ENCODE data around the gene CCDC187. TPM values are rescaled to one million over a fixed set of nuclear protein-coding genes. Genes with fewer than 3 reads are reported as not detected.

The CCDC187 gene
- total RNA-seq, 4 donors from 2014 or later: 0.13 to 0.45 TPM; not detected in 2

- Histone ChIP-seq H3K27ac (no peak overlapping the region), H3K4me1 (peaks cover 24% of the 10 kb centered on the region), H3K4me3 (no peak overlapping the region), H3K36me3 (peaks cover 4% of the 10 kb centered on the region), H3K9me3 (no peaks in the 10 kb centered on the region), H3K27me3 (no peaks in the 10 kb centered on the region)
- TF ChIP-seq EP300 (IDR thresholded peaks at IDR 0.05): no peak
- TF ChIP-seq POLR2AphosphoS5 (IDR thresholded peaks at IDR 0.05): no peak
- TF ChIP-seq POLR2A (IDR thresholded peaks at IDR 0.05): no peak
- TF ChIP-seq CTCF (IDR thresholded peaks at IDR 0.05): no peak
- no peak for DNase-seq (ENCODE audit: low spot score in 2 of 2)
- WGBS: 96% methylated on average over 5 of the region's 14 CpGs
Measured at GRCh38 chr9:136348691-136349090, 44.8 kb upstream of the CCDC187 start.

DNA sequence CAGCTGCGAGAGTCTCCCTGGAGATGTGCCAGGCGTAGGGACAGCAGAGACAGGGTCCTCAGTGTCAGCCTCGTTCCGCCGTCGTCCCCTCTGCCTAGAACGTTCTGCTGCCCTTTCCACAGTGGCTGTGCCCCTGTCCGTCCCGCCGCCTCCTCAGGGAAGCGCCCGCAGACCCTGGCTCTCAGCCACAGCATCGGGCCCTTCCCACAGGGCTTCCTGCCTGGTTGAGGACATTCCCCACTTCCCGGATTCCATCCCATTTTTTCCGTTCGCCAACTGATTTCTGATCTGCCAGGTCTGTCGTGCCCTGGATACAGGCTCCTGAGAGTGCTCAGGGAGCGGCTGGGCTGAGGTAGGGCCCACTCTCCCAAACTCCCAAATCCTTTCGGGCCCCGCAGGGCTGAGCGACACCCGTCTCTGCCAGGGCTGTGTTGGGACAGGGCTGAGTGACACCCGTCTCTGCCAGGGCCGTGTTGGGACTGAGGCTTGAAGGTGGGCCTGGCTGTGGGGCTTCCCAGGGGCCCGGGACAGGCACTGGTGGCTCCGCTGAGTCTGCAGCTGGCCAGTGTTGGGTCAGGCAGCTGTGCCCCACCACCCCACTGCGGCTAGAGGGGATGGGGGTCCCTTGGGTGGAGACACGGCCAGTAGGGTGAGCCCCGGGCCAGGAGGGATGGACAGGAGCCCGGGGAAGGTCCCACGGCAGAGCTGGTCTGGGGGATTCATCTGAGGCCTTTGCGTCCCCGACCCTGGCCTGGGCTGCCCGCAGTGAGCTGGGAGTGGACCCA lies 43.8 kb upstream of the CCDC187 start:
- no peak for DNase-seq (ENCODE audit: low spot score in 2 of 2)
- peaks cover 4% of the 10 kb centered on the region for H3K36me3 ChIP-seq
- peaks cover 34% of the 10 kb centered on the region for H3K4me1 ChIP-seq
- H3K27ac ChIP-seq: no peak overlapping the region
- no peak for TF ChIP-seq EP300 (IDR thresholded peaks at IDR 0.05)
- no peak for TF ChIP-seq POLR2A (IDR thresholded peaks at IDR 0.05)
- TF ChIP-seq POLR2AphosphoS5 (IDR thresholded peaks at IDR 0.05): no peak
- TF ChIP-seq CTCF (IDR thresholded peaks at IDR 0.05): no peak
- H3K27me3 ChIP-seq: no peaks in the 10 kb centered on the region
- no peaks in the 10 kb centered on the region for H3K9me3 ChIP-seq
- no peak overlapping the region for H3K4me3 ChIP-seq
- WGBS: 53% methylated on average over 17 of the region's 34 CpGs

GRCh38 chr9:136346927-136347465 lies 43.1 kb upstream of the CCDC187 start:
- peaks cover 4% of the 10 kb centered on the region for H3K36me3 ChIP-seq
- TF ChIP-seq CTCF (IDR thresholded peaks at IDR 0.05): no peak
- TF ChIP-seq POLR2A (IDR thresholded peaks at IDR 0.05): no peak
- no peak for TF ChIP-seq POLR2AphosphoS5 (IDR thresholded peaks at IDR 0.05)
- TF ChIP-seq EP300 (IDR thresholded peaks at IDR 0.05): no peak
- no peaks in the 10 kb centered on the region for H3K9me3 ChIP-seq
- peaks cover 41% of the 10 kb centered on the region for H3K4me1 ChIP-seq
- no peak overlapping the region for H3K27ac ChIP-seq
- no peaks in the 10 kb centered on the region for H3K27me3 ChIP-seq
- 76% methylated on average over 6 of the region's 20 CpGs for WGBS
- no peak overlapping the region for H3K4me3 ChIP-seq
- DNase-seq (ENCODE audit: low spot score in 2 of 2): no peak

DNA sequence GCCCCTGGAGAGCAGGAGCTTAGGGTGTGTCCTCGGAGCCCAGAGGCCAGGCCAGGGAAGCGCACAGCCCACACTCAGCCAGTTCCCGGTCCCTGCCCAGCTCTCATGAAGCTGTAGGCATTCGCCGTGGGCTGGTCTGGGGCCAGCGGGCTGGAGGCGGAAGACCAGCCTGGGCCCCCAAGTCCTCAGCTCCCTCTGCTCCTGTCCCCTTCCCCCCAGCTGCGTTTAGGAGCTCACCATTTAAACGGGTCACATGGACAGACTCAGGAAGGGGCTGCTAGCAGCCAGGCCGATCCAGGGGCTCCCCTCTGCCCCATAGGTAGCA lies 42.2 kb upstream of the CCDC187 start:
- peaks cover 45% of the 10 kb centered on the region for H3K4me1 ChIP-seq
- no peak for DNase-seq (ENCODE audit: low spot score in 2 of 2)
- H3K27ac ChIP-seq: no peak overlapping the region
- TF ChIP-seq POLR2A (IDR thresholded peaks at IDR 0.05) (no peak), CTCF (IDR thresholded peaks at IDR 0.05) (no peak), POLR2AphosphoS5 (IDR thresholded peaks at IDR 0.05) (no peak), EP300 (IDR thresholded peaks at IDR 0.05) (no peak)
- no peaks in the 10 kb centered on the region for H3K27me3 ChIP-seq
- WGBS: 51% methylated on average over 6 of the region's 10 CpGs
- H3K4me3 ChIP-seq: peak overlapping the region; percentile 21
- peaks cover 5% of the 10 kb centered on the region for H3K36me3 ChIP-seq
- no peaks in the 10 kb centered on the region for H3K9me3 ChIP-seq

- H3K27ac ChIP-seq: no peak overlapping the region
- DNase-seq (ENCODE audit: low spot score in 2 of 2): peak in 1 of 2 donors; percentile 88
- TF ChIP-seq POLR2AphosphoS5 (IDR thresholded peaks at IDR 0.05): peak in 1 of 3 donors; percentile 27
- TF ChIP-seq CTCF (IDR thresholded peaks at IDR 0.05): peak; percentile 6 to 27
- TF ChIP-seq POLR2A (IDR thresholded peaks at IDR 0.05): no peak
- no peak for TF ChIP-seq EP300 (IDR thresholded peaks at IDR 0.05)
- no peaks in the 10 kb centered on the region for H3K27me3 ChIP-seq
- no peaks in the 10 kb centered on the region for H3K9me3 ChIP-seq
- H3K4me3 ChIP-seq: peak overlapping the region; percentile 21
- peaks cover 48% of the 10 kb centered on the region for H3K4me1 ChIP-seq
- 20% methylated on average over 17 of the region's 43 CpGs for WGBS
- peaks cover 9% of the 10 kb centered on the region for H3K36me3 ChIP-seq
Measured at GRCh38 chr9:136345281-136346156, 41.6 kb upstream of the CCDC187 start.
